Fibroblast of the conjunctiva (primary cell): ENCODE data around the gene MRAP2.
"Not testable (repeated sequence)": the region's sequence is repeated elsewhere in the genome, so short reads cannot be mapped to it uniquely, and the experiment has no call there.

ENCODE experiments used
- DNase-seq: peaks from one replicate; pipeline ENCODE4 v3.0.0-alpha.2; 2010; ENCODE audit warnings: low read depth

The MRAP2 gene

GRCh38 chr6:84032000-84032399, 1.6 kb upstream of the MRAP2 start:
- DNase-seq, result not testable (repeated sequence)

- no peak for DNase-seq
Measured at GRCh38 chr6:84035484-84035883, 1.9 kb downstream of the MRAP2 start.

- DNase-seq, result no peak
Measured at GRCh38 chr6:84037425-84038089, 4.0 kb downstream of the MRAP2 start.

- DNase-seq, result no peak
Measured at GRCh38 chr6:84042603-84043002, 9.0 kb downstream of the MRAP2 start.

GRCh38 chr6:84043555-84043954, 10.0 kb downstream of the MRAP2 start:
- DNase-seq, result no peak

- no peak for DNase-seq
Measured at GRCh38 chr6:84046755-84047154, 13.2 kb downstream of the MRAP2 start.

GRCh38 chr6:84048588-84048987, 15.0 kb downstream of the MRAP2 start:
- DNase-seq, result no peak

GRCh38 chr6:84050408-84050807, 16.8 kb downstream of the MRAP2 start:
- no peak for DNase-seq

- DNase-seq, result peak; percentile 33
Measured at GRCh38 chr6:84052204-84052882, 18.8 kb downstream of the MRAP2 start.

GRCh38 chr6:84052883-84053241, 19.3 kb downstream of the MRAP2 start:
- DNase-seq, result no peak

- no peak for DNase-seq
Measured at GRCh38 chr6:84055647-84056046, 22.1 kb downstream of the MRAP2 start.

- no peak for DNase-seq
Measured at GRCh38 chr6:84057908-84058307, 24.3 kb downstream of the MRAP2 start.

- DNase-seq, result no peak
Measured at GRCh38 chr6:84059082-84059481, 25.5 kb downstream of the MRAP2 start.

- DNase-seq, result no peak
Measured at GRCh38 chr6:84061174-84061573, 27.6 kb downstream of the MRAP2 start.

GRCh38 chr6:84061613-84062398, 28.2 kb downstream of the MRAP2 start:
- DNase-seq, result no peak

- DNase-seq, result no peak
Measured at GRCh38 chr6:84062519-84063154, 29.1 kb downstream of the MRAP2 start.

- peak; percentile 39 for DNase-seq
Measured at GRCh38 chr6:84065693-84066290, 32.2 kb downstream of the MRAP2 start.

- DNase-seq, result no peak
Measured at GRCh38 chr6:84066536-84066935, 33.0 kb downstream of the MRAP2 start.

GRCh38 chr6:84068873-84069272, 35.3 kb downstream of the MRAP2 start:
- DNase-seq, result not testable (repeated sequence)

- DNase-seq, result no peak
Measured at GRCh38 chr6:84072442-84072997, 38.9 kb downstream of the MRAP2 start.

GRCh38 chr6:84074988-84075781, 41.6 kb downstream of the MRAP2 start:
- DNase-seq, result no peak
